K562 (cell line): ENCODE data around the gene ADAMTS7. TPM values are rescaled to one million over a fixed set of nuclear protein-coding genes. Genes with fewer than 3 reads are reported as not detected.

ENCODE experiments used
- ATAC-seq: fragments of 200-7000 bp; cut with Tn5 transposase; 3 replicates; pipeline ENCODE4 v1.9.1; 2020; ENCODE audit warnings: moderate library complexity
- BruUV-seq: library from RNA; stranded (reverse); fragments of 400-500 nt; replicated peaks from 2 replicates; lab custom pipeline; 2021; lab: Mats Ljungman, UMichigan
- CTCF ChIA-PET: fragments of 300-600 bp; formaldehyde crosslinking; extraction: SDS; loops from one replicate; lab custom pipeline; 2021; ENCODE audit warnings: low intra/inter-chr PET ratio; lab: Yijun Ruan, JAX
- POLR2A ChIA-PET: fragments of 300-600, 350-650 bp; sonication (Branson Sonifier 250); formaldehyde crosslinking; extraction: SDS; loops from one replicate; lab custom pipeline; 2021; ENCODE audit warnings: antibody characterized with exemption, inconsistent platforms; lab: Yijun Ruan, JAX
- DNase-seq, 4 experiments: peaks; one replicate each; pipeline versions ENCODE4 v3.0.0 to v3.0.0-alpha.2; 2011 to 2018; ENCODE audit warnings: low spot score in 3 of 4, mixed read lengths in 3 of 4; ENCODE audit errors: extremely low read depth in 1 of 4
- FAIRE-seq: peaks from 2 replicates; lab custom pipeline; 2011; peaks lifted over from hg19 to GRCh38; lab: Jason Lieb, UNC
- H2AFZ ChIP-seq: 2 replicates; pipeline ENCODE4 v1.6.0; 2011; ENCODE audit warnings: low read depth, low read length, control low read depth, inconsistent platforms
- H3K27ac ChIP-seq: fragments of 200-600 bp; 3 replicates; pipeline ENCODE4 v1.8.0; 2011; ENCODE audit warnings: low read depth, mild to moderate bottlenecking, control low read depth, inconsistent platforms, low read length, moderate library complexity, mixed read lengths; ENCODE audit errors: extremely low read depth
- H3K27me3 ChIP-seq, 2 experiments: fragments of 300-600 bp in 1 of 2; 2 replicates in 1 of 2; 3 replicates in 1 of 2; pipeline versions ENCODE4 v1.6.0 to v1.8.0; 2011; ENCODE audit warnings: inconsistent platforms in 2 of 2, low read length in 2 of 2, mild to moderate bottlenecking in 1 of 2, mixed read lengths in 1 of 2, moderate library complexity in 1 of 2; ENCODE audit not compliant: control insufficient read depth in 2 of 2, insufficient read depth in 2 of 2
- H3K36me3 ChIP-seq: fragments of 300-600 bp; 3 replicates; pipeline ENCODE4 v1.8.0; 2011; ENCODE audit warnings: mild to moderate bottlenecking, low read length, inconsistent platforms; ENCODE audit not compliant: control insufficient read depth, insufficient read depth
- H3K4me1 ChIP-seq, 2 experiments: fragments of 200-600 bp in 1 of 2; replicated peaks in 1 of 2; 2 replicates in 1 of 2; 3 replicates in 1 of 2; pipeline versions ENCODE4 v1.5.1 to v1.8.0; 2011; ENCODE audit warnings: inconsistent platforms in 2 of 2, low read length in 2 of 2, mild to moderate bottlenecking in 1 of 2, mixed read lengths in 1 of 2, moderate library complexity in 1 of 2; ENCODE audit not compliant: control insufficient read depth in 2 of 2, insufficient read depth in 2 of 2
- H3K4me2 ChIP-seq: 2 replicates; pipeline ENCODE4 v1.6.1; 2011; ENCODE audit warnings: low read length, control low read depth, inconsistent platforms, mixed read lengths; ENCODE audit not compliant: insufficient read depth
- H3K4me3 ChIP-seq: fragments of 200-600 bp; sonication (generic), shearing (Covaris generic); 2 replicates; pipeline ENCODE4 v1.5.1; 2016; ENCODE audit warnings: control low read depth, inconsistent platforms
- H3K79me2 ChIP-seq: fragments of 200-600 bp; 3 replicates; pipeline ENCODE4 v1.8.0; 2011; ENCODE audit warnings: low read length, inconsistent platforms; ENCODE audit not compliant: control insufficient read depth, insufficient read depth
- H3K9ac ChIP-seq, 2 experiments: 2 replicates each; pipeline versions ENCODE4 v1.6.0 to v1.6.1; 2011; ENCODE audit warnings: low read depth in 2 of 2, low read length in 2 of 2, control low read depth in 1 of 2, inconsistent platforms in 1 of 2, mild to moderate bottlenecking in 1 of 2, mixed read lengths in 1 of 2; ENCODE audit not compliant: insufficient read depth in 1 of 2
- H3K9me1 ChIP-seq: one replicate; pipeline ENCODE4 v1.6.0; 2011; ENCODE audit warnings: inconsistent platforms, mild to moderate bottlenecking, low read length, moderate library complexity; ENCODE audit not compliant: control insufficient read depth, insufficient read depth
- H3K9me3 ChIP-seq: replicated peaks from 2 replicates; pipeline ENCODE4 v1.5.1; 2011; ENCODE audit warnings: low read depth, low read length, inconsistent platforms; ENCODE audit not compliant: control insufficient read depth, insufficient read depth
- H4K20me1 ChIP-seq: replicated peaks from 2 replicates; pipeline ENCODE4 v1.6.1; 2011; ENCODE audit warnings: low read length, inconsistent platforms, mixed read lengths; ENCODE audit not compliant: control insufficient read depth, insufficient read depth
- CBX5 ChIP-seq: IDR thresholded peaks from 2 replicates; pipeline ENCODE4 v1.6.1; 2014; ENCODE audit warnings: low read depth, borderline replicate concordance
- CREB3L1 ChIP-seq: fragments of 450-650 bp; IDR thresholded peaks from 2 replicates; pipeline ENCODE4 v1.6.1; 2014; ENCODE audit warnings: low read depth, mild to moderate bottlenecking, moderate library complexity, borderline replicate concordance
- DPF2 ChIP-seq: fragments of 450-650 bp; IDR thresholded peaks from 2 replicates; pipeline ENCODE4 v1.6.1; 2016
- JUND ChIP-seq, 2 experiments: IDR thresholded peaks; 2 replicates in 1 of 2; 3 replicates in 1 of 2; pipeline ENCODE4 v1.6.1; 2011; ENCODE audit warnings: borderline replicate concordance in 2 of 2, low read depth in 2 of 2, low read length in 2 of 2, improper control_type of control experiment in 1 of 2, missing biosample characterization in 1 of 2, missing genetic modification characterization in 1 of 2, missing genetic modification reagents in 1 of 2
- L3MBTL2 ChIP-seq: fragments of 450-650 bp; IDR thresholded peaks from 2 replicates; pipeline ENCODE4 v1.6.1; 2016; ENCODE audit warnings: mild to moderate bottlenecking, moderate library complexity
- NR2C2 ChIP-seq, 2 experiments: fragments of 200-800 bp in 1 of 2; sonication (Bioruptor generic) in 1 of 2; sonication (generic) in 1 of 2; formaldehyde crosslinking in 1 of 2; IDR thresholded peaks; 2 replicates each; pipeline versions ENCODE4 v1.6.1 to v1.8.0; 2016 to 2022; ENCODE audit warnings: mild to moderate bottlenecking in 1 of 2, missing compliant biosample characterization in 1 of 2, missing genetic modification characterization in 1 of 2, missing genetic modification reagents in 1 of 2
- PHB2 ChIP-seq: fragments of 450-650 bp; IDR thresholded peaks from 2 replicates; pipeline ENCODE4 v1.6.1; 2017; ENCODE audit warnings: low read depth
- SAP30 ChIP-seq: fragments of 200-600 bp; sonication (generic); IDR thresholded peaks from 2 replicates; pipeline ENCODE4 v1.6.1; 2012; ENCODE audit warnings: borderline replicate concordance, low read depth, mild to moderate bottlenecking, moderate library complexity, low read length, control low read depth, inconsistent platforms; ENCODE audit not compliant: insufficient read depth, poor library complexity, severe bottlenecking
- WHSC1 ChIP-seq: IDR thresholded peaks from one replicate; pipeline ENCODE4 v1.6.1; 2012; ENCODE audit warnings: low read length, control low read depth, inconsistent platforms
- ZNF212 ChIP-seq: fragments of 450-650 bp; formaldehyde crosslinking; IDR thresholded peaks from 2 replicates; pipeline ENCODE4 v1.4.0; 2020; ENCODE audit warnings: mild to moderate bottlenecking
- ZNF717 ChIP-seq: fragments of 250-450 bp; sonication (Bioruptor Pico); IDR thresholded peaks from 2 replicates; pipeline ENCODE4 v1.5.0; 2021
- WGBS: fragments of 100-300 bp; shearing (Covaris generic); methylation state at CpG from one replicate; pipeline ENCODE4 v1.1.6; 2016; ENCODE audit warnings: low coverage, mixed read lengths; ENCODE audit not compliant: insufficient coverage; ENCODE audit errors: missing lambda C conversion rate; 5-methylcytosine and 5-hydroxymethylcytosine counted together
- in situ Hi-C: fragments of 300-500 bp; cut with MboI; formaldehyde crosslinking; loops from 4 replicates; pipeline ENCODE4 v1.15.0; 2018; ENCODE audit warnings: inconsistent platforms, mixed read lengths
- intact Hi-C: fragments of 100-400 bp; cut with micrococcal nuclease; formaldehyde crosslinking; loops from 2 replicates; pipeline ENCODE4 v1.14.2; 2022
- polyA plus RNA-seq, 8 experiments: library from polyadenylated mRNA; depleted of rRNA in 4 of 8; stranded (reverse) in 5 of 8; unstranded in 3 of 8; fragments of >200 nt; fragmentation: Nextera tagmentation in 2 of 8; fragmentation: Illumina TruSeq in 1 of 8; extraction: Ambion mirVana in 2 of 8; extraction: Trizol in 1 of 8; gene quantifications; 2 replicates each; pipeline versions ENCODE4 v1.2.1 to v1.2.3, GENCODE V29; 2011 to 2014; ENCODE audit warnings: inconsistent platforms in 1 of 8, missing spikeins in 1 of 8
- total RNA-seq, 7 experiments: library from RNA; depleted of rRNA in 6 of 7; stranded (reverse); fragments of >200 nt in 6 of 7; fragmentation: Illumina TruSeq in 2 of 7; extraction: Trizol in 2 of 7; gene quantifications; 2 replicates each; pipeline versions ENCODE4 v1.2.1 to v1.2.3, GENCODE V29; 2011 to 2021; ENCODE audit warnings: low replicate concordance in 1 of 7
- TF ChIP-seq, protein P1 (sequence below): sonication (generic); formaldehyde crosslinking; IDR thresholded peaks from 2 replicates; pipeline ENCODE4 v1.8.0; 2022; ENCODE audit warnings: missing genetic modification reagents, mild to moderate bottlenecking, borderline replicate concordance
- TF ChIP-seq, protein P2 (sequence below): fragments of 450-650 bp; conservative IDR thresholded peaks from 2 replicates; pipeline ENCODE4 v1.6.1; 2016; ENCODE audit warnings: missing genetic modification characterization, low read depth, mild to moderate bottlenecking, control low read depth, missing compliant biosample characterization

The ADAMTS7 gene
- total and polyA plus RNA-seq, 9 of the 15 experiments (the other 6 are each of a cell fraction or from before 2014, with no cell fraction given) = 0.05 to 0.07 TPM; not detected in 7

DNA sequence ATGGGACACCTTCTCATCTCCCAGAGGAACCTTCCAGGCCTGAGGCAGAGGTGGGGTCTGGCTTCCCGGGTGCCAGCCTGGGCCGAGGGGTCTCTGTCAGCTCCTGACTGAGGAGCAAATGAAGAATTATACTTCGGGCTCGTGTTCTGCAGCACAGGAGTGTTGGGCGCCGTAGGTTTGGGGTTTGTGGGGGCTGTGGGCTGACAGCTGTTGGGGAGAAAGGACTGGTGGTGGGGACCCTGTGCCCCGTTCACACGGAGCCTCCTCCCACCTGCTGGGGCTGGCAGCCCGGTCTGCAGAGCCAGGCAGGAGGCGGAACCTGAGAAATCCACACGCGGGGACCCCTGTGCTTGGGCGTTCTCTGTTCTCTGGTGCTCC, 59.7 kb downstream of the ADAMTS7 start:
- no TSS peak for BruUV-seq
- no peak overlapping the region for H3K4me2 ChIP-seq
- peaks cover 0 to 14% of the 10 kb centered on the region in 2 experiments; a peak in 2 of 5 replicates for H3K4me1 ChIP-seq
- H3K4me3 ChIP-seq = no peak overlapping the region
- H3K27ac ChIP-seq = no peak overlapping the region
- ATAC-seq (no peak), FAIRE-seq (no peak), DNase-seq (no peak)
- no peak overlapping the region for H2AFZ ChIP-seq
- TF ChIP-seq JUND (IDR thresholded peaks at IDR 0.05; ENCODE audit: borderline replicate concordance, low read depth, low read length) = no peak
- no peak for TF ChIP-seq JUND (tag; IDR thresholded peaks at IDR 0.05; ENCODE audit: borderline replicate concordance, low read depth, low read length)
- no peak for TF ChIP-seq SAP30
- TF ChIP-seq, protein P1, sequence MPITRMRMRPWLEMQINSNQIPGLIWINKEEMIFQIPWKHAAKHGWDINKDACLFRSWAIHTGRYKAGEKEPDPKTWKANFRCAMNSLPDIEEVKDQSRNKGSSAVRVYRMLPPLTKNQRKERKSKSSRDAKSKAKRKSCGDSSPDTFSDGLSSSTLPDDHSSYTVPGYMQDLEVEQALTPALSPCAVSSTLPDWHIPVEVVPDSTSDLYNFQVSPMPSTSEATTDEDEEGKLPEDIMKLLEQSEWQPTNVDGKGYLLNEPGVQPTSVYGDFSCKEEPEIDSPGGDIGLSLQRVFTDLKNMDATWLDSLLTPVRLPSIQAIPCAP (CRISPR knock-in tag) = no peak
- TF ChIP-seq, protein P2, sequence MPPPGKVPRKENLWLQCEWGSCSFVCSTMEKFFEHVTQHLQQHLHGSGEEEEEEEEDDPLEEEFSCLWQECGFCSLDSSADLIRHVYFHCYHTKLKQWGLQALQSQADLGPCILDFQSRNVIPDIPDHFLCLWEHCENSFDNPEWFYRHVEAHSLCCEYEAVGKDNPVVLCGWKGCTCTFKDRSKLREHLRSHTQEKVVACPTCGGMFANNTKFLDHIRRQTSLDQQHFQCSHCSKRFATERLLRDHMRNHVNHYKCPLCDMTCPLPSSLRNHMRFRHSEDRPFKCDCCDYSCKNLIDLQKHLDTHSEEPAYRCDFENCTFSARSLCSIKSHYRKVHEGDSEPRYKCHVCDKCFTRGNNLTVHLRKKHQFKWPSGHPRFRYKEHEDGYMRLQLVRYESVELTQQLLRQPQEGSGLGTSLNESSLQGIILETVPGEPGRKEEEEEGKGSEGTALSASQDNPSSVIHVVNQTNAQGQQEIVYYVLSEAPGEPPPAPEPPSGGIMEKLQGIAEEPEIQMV (tag) = no peak
- no peak for TF ChIP-seq ZNF717 (CRISPR knock-in tag)
- TF ChIP-seq CBX5 = no peak
- TF ChIP-seq DPF2 = no peak
- no peak for TF ChIP-seq NR2C2 (CRISPR knock-in tag; IDR thresholded peaks at IDR 0.05)
- no peak for TF ChIP-seq NR2C2 (tag; IDR thresholded peaks at IDR 0.05)
- no peak for TF ChIP-seq L3MBTL2
- no peak for TF ChIP-seq WHSC1
- TF ChIP-seq PHB2 = no peak
- TF ChIP-seq ZNF212 = no peak
- TF ChIP-seq CREB3L1 = no peak
- no peaks in the 10 kb centered on the region for H3K79me2 ChIP-seq
- no peaks in the 10 kb centered on the region for H3K36me3 ChIP-seq
- no peaks in the 10 kb centered on the region for H4K20me1 ChIP-seq
- no peak overlapping the region; a peak in 1 of 4 replicates for H3K9ac ChIP-seq
- H3K27me3 ChIP-seq = peaks cover 0 to 13% of the 10 kb centered on the region in 2 experiments; a peak in 2 of 5 replicates
- no peaks in the 10 kb centered on the region for H3K9me3 ChIP-seq
- ChIA-PET POLR2A (no interaction called here), CTCF (interaction anchor here (1.1 to 1.7 kb wide), 2 partner anchors 37 to 133 kb away, joined by 4 to 9 read pairs; no protein-coding TSS in a partner anchor)
- 5% methylated on average over 11 of the region's 13 CpGs for WGBS
- intact Hi-C loops (loop anchor here (5.0 to 10.0 kb wide), 3 partner anchors 56 to 253 kb away; no protein-coding TSS in a partner anchor), in situ Hi-C loops (no loop called here)
- no peaks in the 10 kb centered on the region for H3K9me1 ChIP-seq
